ENCODE data around the gene ADAMTS2. TPM values are rescaled to one million over a fixed set of nuclear protein-coding genes. Genes with fewer than 3 reads are reported as not detected.

The ADAMTS2 gene
- total RNA-seq, 1 donor from 2014 or later, result 18.8 TPM

GRCh38 chr5:179163236-179164155, 181.8 kb downstream of the ADAMTS2 start:
- H3K79me2 ChIP-seq (ENCODE audit: insufficient read depth, low read length), result no peaks in the 10 kb centered on the region
- H3K9me3 ChIP-seq (ENCODE audit: insufficient read depth, low read depth, low read length), result peaks cover 5% of the 10 kb centered on the region
- no peak for DNase-seq (ENCODE audit: low read depth)
- TF ChIP-seq EZH2 (IDR thresholded peaks at IDR 0.05; ENCODE audit: insufficient read depth, low read length), result no peak
- TF ChIP-seq CTCF (IDR thresholded peaks at IDR 0.05; ENCODE audit: insufficient read depth, low read depth, low read length), result no peak
- Mint-ChIP-seq H3K27me3 (ENCODE audit: low read depth, unreplicated experiment) (peaks cover 6% of the 10 kb centered on the region), H3K27ac (ENCODE audit: unreplicated experiment) (no peak overlapping the region), H3K4me1 (ENCODE audit: low read depth, unreplicated experiment) (no peaks in the 10 kb centered on the region), H3K4me3 (ENCODE audit: unreplicated experiment) (no peak overlapping the region), H3K9me3 (ENCODE audit: unreplicated experiment) (peaks cover 12% of the 10 kb centered on the region), H3K36me3 (ENCODE audit: low read depth, unreplicated experiment) (peaks cover 11% of the 10 kb centered on the region)
- H3K4me2 ChIP-seq (ENCODE audit: low read length), result no peak overlapping the region
- no peaks in the 10 kb centered on the region for H3K4me1 ChIP-seq (ENCODE audit: insufficient read depth, low read length)
- H3K27ac ChIP-seq (ENCODE audit: low read depth, low read length), result no peak overlapping the region
- no peaks in the 10 kb centered on the region for H4K20me1 ChIP-seq (ENCODE audit: insufficient read depth, low read length)
- no peaks in the 10 kb centered on the region for H3K36me3 ChIP-seq (ENCODE audit: insufficient read depth, low read length)
- H2AFZ ChIP-seq (ENCODE audit: low read depth, low read length), result no peak overlapping the region
- H3K27me3 ChIP-seq (ENCODE audit: insufficient read depth, low read length), result no peaks in the 10 kb centered on the region
- FAIRE-seq, result no peak
- H3K4me3 ChIP-seq (ENCODE audit: insufficient read depth, low read depth, low read length), result no peak overlapping the region
- no peak overlapping the region for H3K9ac ChIP-seq (ENCODE audit: low read length)

- TF ChIP-seq EZH2 (IDR thresholded peaks at IDR 0.05; ENCODE audit: insufficient read depth, low read length) (no peak), CTCF (IDR thresholded peaks at IDR 0.05; ENCODE audit: insufficient read depth, low read depth, low read length) (no peak)
- Histone ChIP-seq H3K27ac (ENCODE audit: low read depth, low read length) (no peak overlapping the region), H4K20me1 (ENCODE audit: insufficient read depth, low read length) (no peaks in the 10 kb centered on the region), H3K4me3 (ENCODE audit: insufficient read depth, low read depth, low read length) (no peak overlapping the region), H3K27me3 (ENCODE audit: insufficient read depth, low read length) (no peaks in the 10 kb centered on the region), H3K36me3 (ENCODE audit: insufficient read depth, low read length) (no peaks in the 10 kb centered on the region), H3K79me2 (ENCODE audit: insufficient read depth, low read length) (no peaks in the 10 kb centered on the region), H3K4me1 (ENCODE audit: insufficient read depth, low read length) (no peaks in the 10 kb centered on the region), H2AFZ (ENCODE audit: low read depth, low read length) (no peak overlapping the region), H3K9ac (ENCODE audit: low read length) (no peak overlapping the region), H3K4me2 (ENCODE audit: low read length) (no peak overlapping the region), H3K9me3 (ENCODE audit: insufficient read depth, low read depth, low read length) (peaks cover 5% of the 10 kb centered on the region)
- Mint-ChIP-seq H3K4me3 (ENCODE audit: unreplicated experiment) (no peak overlapping the region), H3K36me3 (ENCODE audit: low read depth, unreplicated experiment) (peaks cover 14% of the 10 kb centered on the region), H3K27ac (ENCODE audit: unreplicated experiment) (no peak overlapping the region), H3K9me3 (ENCODE audit: unreplicated experiment) (peaks cover 13% of the 10 kb centered on the region), H3K27me3 (ENCODE audit: low read depth, unreplicated experiment) (peaks cover 6% of the 10 kb centered on the region), H3K4me1 (ENCODE audit: low read depth, unreplicated experiment) (no peaks in the 10 kb centered on the region)
- FAIRE-seq (no peak), DNase-seq (ENCODE audit: low read depth) (no peak)
Measured at GRCh38 chr5:179162351-179163235, 182.7 kb downstream of the ADAMTS2 start.

Data from astrocyte (in vitro differentiated cells and primary cell).